Activated CD4-positive, alpha-beta T cell treated with anti-CD3 and anti-CD28 coated beads, Interleukin-10, Interleukin-2, amounts not matched to agents 100 ng/mL and 50 ng/mL, durations not matched to agents 16 hours and 8 hours (primary cell): Measurements from ENCODE around the gene ADCY3.

Experiments
- DNase-seq: peaks from one replicate; pipeline ENCODE4 v3.0.0-alpha.2; 2020

The ADCY3 gene

GRCh38 chr2:24872344-24873115 lies 47.5 kb downstream of the ADCY3 start:
- DNase-seq: no peak

GRCh38 chr2:24871852-24872333 lies 48.1 kb downstream of the ADCY3 start:
- DNase-seq: no peak

- DNase-seq: no peak
Measured at GRCh38 chr2:24870891-24871705, 48.9 kb downstream of the ADCY3 start.

GRCh38 chr2:24870440-24870839 lies 49.6 kb downstream of the ADCY3 start:
- no peak for DNase-seq

- DNase-seq: no peak
Measured at GRCh38 chr2:24866946-24867345, 53.1 kb downstream of the ADCY3 start.

- no peak for DNase-seq
Measured at GRCh38 chr2:24863641-24864040, 56.4 kb downstream of the ADCY3 start.

- DNase-seq: no peak
Measured at GRCh38 chr2:24861500-24861899, 58.5 kb downstream of the ADCY3 start.

- DNase-seq: no peak
Measured at GRCh38 chr2:24860631-24861030, 59.4 kb downstream of the ADCY3 start.

GRCh38 chr2:24859968-24860600 lies 60.0 kb downstream of the ADCY3 start:
- no peak for DNase-seq

- DNase-seq: no peak
Measured at GRCh38 chr2:24858996-24859395, 61.0 kb downstream of the ADCY3 start.

GRCh38 chr2:24857746-24858145 lies 62.3 kb downstream of the ADCY3 start:
- DNase-seq: no peak

GRCh38 chr2:24856791-24857211 lies 63.2 kb downstream of the ADCY3 start:
- no peak for DNase-seq

GRCh38 chr2:24855726-24856125 lies 64.3 kb downstream of the ADCY3 start:
- DNase-seq: no peak

GRCh38 chr2:24855022-24855622 lies 64.9 kb downstream of the ADCY3 start:
- DNase-seq: no peak

- DNase-seq: no peak
Measured at GRCh38 chr2:24853996-24854395, 66.0 kb downstream of the ADCY3 start.

GRCh38 chr2:24853046-24853445 lies 67.0 kb downstream of the ADCY3 start:
- DNase-seq: no peak

GRCh38 chr2:24852431-24853020 lies 67.5 kb downstream of the ADCY3 start:
- DNase-seq: no peak

- no peak for DNase-seq
Measured at GRCh38 chr2:24852026-24852425, 68.0 kb downstream of the ADCY3 start.

GRCh38 chr2:24850944-24851343 lies 69.1 kb downstream of the ADCY3 start:
- no peak for DNase-seq

- no peak for DNase-seq
Measured at GRCh38 chr2:24845691-24846090, 74.3 kb downstream of the ADCY3 start.

GRCh38 chr2:24844023-24844685 lies 75.9 kb downstream of the ADCY3 start:
- no peak for DNase-seq

- DNase-seq: no peak
Measured at GRCh38 chr2:24843330-24843860, 76.6 kb downstream of the ADCY3 start.
